ENCODE data around the gene AQP12B.
"Not testable (repeated sequence)": the region's sequence is repeated elsewhere in the genome, so short reads cannot be mapped to it uniquely, and the experiment has no call there.

- TF ChIP-seq CTCF (IDR thresholded peaks at IDR 0.05; ENCODE audit: low read depth, low read length, missing input control); RAD21 (IDR thresholded peaks at IDR 0.05): not testable (repeated sequence)
- TF ChIP-seq, protein P1, sequence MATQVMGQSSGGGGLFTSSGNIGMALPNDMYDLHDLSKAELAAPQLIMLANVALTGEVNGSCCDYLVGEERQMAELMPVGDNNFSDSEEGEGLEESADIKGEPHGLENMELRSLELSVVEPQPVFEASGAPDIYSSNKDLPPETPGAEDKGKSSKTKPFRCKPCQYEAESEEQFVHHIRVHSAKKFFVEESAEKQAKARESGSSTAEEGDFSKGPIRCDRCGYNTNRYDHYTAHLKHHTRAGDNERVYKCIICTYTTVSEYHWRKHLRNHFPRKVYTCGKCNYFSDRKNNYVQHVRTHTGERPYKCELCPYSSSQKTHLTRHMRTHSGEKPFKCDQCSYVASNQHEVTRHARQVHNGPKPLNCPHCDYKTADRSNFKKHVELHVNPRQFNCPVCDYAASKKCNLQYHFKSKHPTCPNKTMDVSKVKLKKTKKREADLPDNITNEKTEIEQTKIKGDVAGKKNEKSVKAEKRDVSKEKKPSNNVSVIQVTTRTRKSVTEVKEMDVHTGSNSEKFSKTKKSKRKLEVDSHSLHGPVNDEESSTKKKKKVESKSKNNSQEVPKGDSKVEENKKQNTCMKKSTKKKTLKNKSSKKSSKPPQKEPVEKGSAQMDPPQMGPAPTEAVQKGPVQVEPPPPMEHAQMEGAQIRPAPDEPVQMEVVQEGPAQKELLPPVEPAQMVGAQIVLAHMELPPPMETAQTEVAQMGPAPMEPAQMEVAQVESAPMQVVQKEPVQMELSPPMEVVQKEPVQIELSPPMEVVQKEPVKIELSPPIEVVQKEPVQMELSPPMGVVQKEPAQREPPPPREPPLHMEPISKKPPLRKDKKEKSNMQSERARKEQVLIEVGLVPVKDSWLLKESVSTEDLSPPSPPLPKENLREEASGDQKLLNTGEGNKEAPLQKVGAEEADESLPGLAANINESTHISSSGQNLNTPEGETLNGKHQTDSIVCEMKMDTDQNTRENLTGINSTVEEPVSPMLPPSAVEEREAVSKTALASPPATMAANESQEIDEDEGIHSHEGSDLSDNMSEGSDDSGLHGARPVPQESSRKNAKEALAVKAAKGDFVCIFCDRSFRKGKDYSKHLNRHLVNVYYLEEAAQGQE (IDR thresholded peaks at IDR 0.05): not testable (repeated sequence)
These were observed 769 bp upstream of the AQP12B start for GRCh38 chr2:240683329-240683979.

Data from liver (tissue), 3 donors.